ENCODE measurements around the gene TSPO2. TPM values are rescaled to one million over a fixed set of nuclear protein-coding genes. Genes with fewer than 3 reads are reported as not detected.

Gene TSPO2
- total and polyA plus RNA-seq, 2 of the 8 experiments (the other 6 are each of a cell fraction or from before 2014, with no cell fraction given) = not detected

DNA sequence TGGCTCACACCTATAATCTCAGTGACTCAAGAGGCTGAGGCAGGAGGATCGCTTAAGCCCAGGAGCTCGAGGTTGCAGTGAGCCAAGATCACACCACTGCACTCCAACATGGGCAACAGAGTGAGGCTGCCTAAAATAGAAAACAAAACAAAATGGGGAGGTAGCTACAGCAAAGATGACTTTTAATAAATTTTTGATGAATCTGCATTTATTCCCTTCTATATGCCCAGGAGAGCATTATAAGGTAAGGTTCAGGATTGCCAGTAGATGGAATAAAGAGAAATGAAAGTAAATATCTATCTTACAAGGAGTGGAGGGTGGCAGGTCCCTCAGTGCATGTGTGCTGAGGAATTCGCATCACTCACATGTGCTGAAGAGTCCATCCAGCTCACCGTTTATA is 27.5 kb upstream of the TSPO2 start:
- H3K79me2 ChIP-seq (ENCODE audit: control insufficient read depth in 1 of 2, insufficient read depth in 2 of 2, low read length in 2 of 2) = no peaks in the 10 kb centered on the region
- no peak overlapping the region for H3K4me2 ChIP-seq (ENCODE audit: insufficient read depth in 1 of 2, low read depth in 2 of 2, low read length in 2 of 2)
- 94% methylated on average over 4 of the region's 4 CpGs; no CpG with 5 or more reads in 1 of the 2 experiments for WGBS, 2 experiments (ENCODE audit: extremely low coverage in 1 of 2, insufficient coverage in 1 of 2, insufficient read length in 1 of 2, insufficient replicate concordance in 2 of 2, low coverage in 1 of 2, low lambda C conversion rate in 2 of 2, missing lambda C conversion rate in 1 of 2)
- no peaks in the 10 kb centered on the region for H3K4me1 ChIP-seq (replicated peaks in 1 of 4; ENCODE audit: control insufficient read depth in 3 of 4, insufficient read depth in 4 of 4, low read length in 3 of 4)
- no peaks in the 10 kb centered on the region for H3K9me3 ChIP-seq (ENCODE audit: insufficient read depth in 2 of 2, low read depth in 1 of 2, low read length in 1 of 2)
- H3K18ac ChIP-seq (ENCODE audit: extremely low read depth, low read length) = no peak overlapping the region
- H4K20me1 ChIP-seq (replicated peaks in 1 of 2; ENCODE audit: control insufficient read depth in 1 of 2, insufficient read depth in 2 of 2, low read length in 2 of 2) = peaks cover 0 to 2% of the 10 kb centered on the region in 2 experiments
- H3K23ac ChIP-seq (ENCODE audit: insufficient read length) = no peak overlapping the region
- no peak overlapping the region for H4K5ac ChIP-seq (ENCODE audit: insufficient read length, low read depth, low read length)
- ChIA-PET POLR2A (ENCODE audit: partially characterized antibody) (interaction anchor here (1.3 kb wide), 1 partner anchor 13 kb away, joined by 3 read pairs; no protein-coding TSS in a partner anchor), CTCF (ENCODE audit: partially characterized antibody) (interaction anchor here (0.8 to 4.0 kb wide), 5 partner anchors 11 to 119 kb away, joined by 3 to 33 read pairs (median 3); no protein-coding TSS in a partner anchor)
- H3K4ac ChIP-seq (replicated peaks; ENCODE audit: insufficient read length, low read depth, low read length) = no peak overlapping the region
- H2BK5ac ChIP-seq (ENCODE audit: low read depth, low read length) = no peak overlapping the region
- no peak overlapping the region for H4K8ac ChIP-seq (ENCODE audit: extremely low read depth, insufficient read depth, low read length)
- no peak overlapping the region for H2AFZ ChIP-seq (ENCODE audit: low read length)
- no peak overlapping the region for H3K27ac ChIP-seq (ENCODE audit: low read depth, low read length)
- H3K79me1 ChIP-seq (ENCODE audit: low read depth, low read length) = no peaks in the 10 kb centered on the region
- no peak for DNase-seq (ENCODE audit: low read depth in 1 of 2, low spot score in 2 of 2)
- no peaks in the 10 kb centered on the region for H3K23me2 ChIP-seq (ENCODE audit: low read depth, low read length)
- H2AK5ac ChIP-seq (ENCODE audit: low read depth, low read length) = no peak overlapping the region
- FAIRE-seq = no peak
- H3K36me3 ChIP-seq (ENCODE audit: control insufficient read depth in 2 of 4, insufficient read depth in 4 of 4, low read length in 3 of 4) = no peaks in the 10 kb centered on the region
- H2BK120ac ChIP-seq (replicated peaks; ENCODE audit: low read depth, low read length) = no peak overlapping the region
- H3K56ac ChIP-seq (replicated peaks; ENCODE audit: insufficient read length, low read depth, low read length) = no peak overlapping the region
- H4K91ac ChIP-seq (replicated peaks; ENCODE audit: insufficient read length, low read length) = no peak overlapping the region
- H3K27me3 ChIP-seq (replicated peaks in 1 of 4; ENCODE audit: control insufficient read depth in 3 of 4, extremely low read depth in 1 of 4, insufficient read depth in 3 of 4, low read length in 3 of 4) = no peaks in the 10 kb centered on the region
- no peak overlapping the region for H3K14ac ChIP-seq (ENCODE audit: insufficient read length)
- H2BK15ac ChIP-seq (ENCODE audit: low read length) = no peak overlapping the region
- H3K9ac ChIP-seq (replicated peaks in 1 of 4; ENCODE audit: extremely low read depth in 1 of 4, low read depth in 3 of 4, low read length in 3 of 4) = no peak overlapping the region
- no peak overlapping the region for H3K4me3 ChIP-seq (ENCODE audit: extremely low read depth in 1 of 4, insufficient read depth in 2 of 4, low read depth in 3 of 4, low read length in 4 of 4)
- no peak overlapping the region for H2BK20ac ChIP-seq (ENCODE audit: low read length)
- TF ChIP-seq CHD2 (IDR thresholded peaks at IDR 0.05; ENCODE audit: low read length) (no peak), SIX5 (IDR thresholded peaks at IDR 0.05; ENCODE audit: low read depth, low read length) (no peak), TEAD4 (IDR thresholded peaks at IDR 0.05; ENCODE audit: low read depth, low read length) (no peak), SUZ12 (IDR thresholded peaks at IDR 0.05; ENCODE audit: low read length) (no peak), BCL11A (IDR thresholded peaks at IDR 0.05; ENCODE audit: low read depth in 2 of 2, low read length in 2 of 2) (no peak), FOSL1 (IDR thresholded peaks at IDR 0.05; ENCODE audit: insufficient read depth, low read depth, low read length) (no peak), SAP30 (IDR thresholded peaks at IDR 0.05; ENCODE audit: insufficient read depth, insufficient replicate concordance, low read length) (no peak)
- H2BK12ac ChIP-seq (ENCODE audit: low read depth, low read length) = no peak overlapping the region

Measured in H1 (cell line).